HepG2 (cell line): ENCODE measurements around the gene WIPF2. TPM values are rescaled to one million over a fixed set of nuclear protein-coding genes. Genes with fewer than 3 reads are reported as not detected.

Source experiments
- BORCS8-MEF2B ChIP-seq: sonication (generic); formaldehyde crosslinking; IDR thresholded peaks from 2 replicates; pipeline ENCODE4 v1.8.0; 2022; ENCODE audit warnings: mild to moderate bottlenecking, missing genetic modification reagents
- CENPT ChIP-seq: sonication (generic); formaldehyde crosslinking; IDR thresholded peaks from 2 replicates; pipeline ENCODE4 v1.8.0; 2022; ENCODE audit warnings: low read depth, mild to moderate bottlenecking, moderate library complexity, missing genetic modification reagents
- DMAP1 ChIP-seq: IDR thresholded peaks from 2 replicates; pipeline ENCODE4 v1.6.1; 2016
- EEA1 ChIP-seq: sonication (generic); formaldehyde crosslinking; IDR thresholded peaks from 2 replicates; pipeline ENCODE4 v1.5.1; 2020; ENCODE audit warnings: mild to moderate bottlenecking, missing genetic modification reagents, borderline replicate concordance
- HNF4G ChIP-seq, 2 experiments: sonication (generic) in 1 of 2; formaldehyde crosslinking in 1 of 2; IDR thresholded peaks; 2 replicates each; pipeline versions ENCODE4 v1.4.0 to v1.6.1; 2011 to 2020; ENCODE audit warnings: borderline replicate concordance in 2 of 2, low read depth in 2 of 2, mild to moderate bottlenecking in 2 of 2, low read length in 1 of 2, missing genetic modification reagents in 1 of 2, moderate library complexity in 1 of 2
- HOXD1 ChIP-seq: sonication (generic); formaldehyde crosslinking; IDR thresholded peaks from 2 replicates; pipeline ENCODE4 v1.5.0; 2020; ENCODE audit warnings: missing genetic modification reagents
- KMT2A ChIP-seq: sonication (generic); formaldehyde crosslinking; IDR thresholded peaks from 2 replicates; pipeline ENCODE4 v1.4.0; 2020; ENCODE audit warnings: missing genetic modification reagents
- NR1H2 ChIP-seq: sonication (generic); formaldehyde crosslinking; IDR thresholded peaks from 2 replicates; pipeline ENCODE4 v1.8.1; 2022; ENCODE audit warnings: low read depth, missing genetic modification reagents, borderline replicate concordance
- NR2F1 ChIP-seq, 2 experiments: fragments of 450-650 bp in 1 of 2; formaldehyde crosslinking in 1 of 2; IDR thresholded peaks; 2 replicates each; pipeline versions ENCODE4 v1.5.0 to v1.6.1; 2016 to 2020; ENCODE audit warnings: mild to moderate bottlenecking in 1 of 2, missing compliant biosample characterization in 1 of 2, missing genetic modification reagents in 1 of 2, moderate library complexity in 1 of 2
- RXRA ChIP-seq: sonication (generic); formaldehyde crosslinking; IDR thresholded peaks from 2 replicates; pipeline ENCODE4 v1.5.1; 2020; ENCODE audit warnings: missing genetic modification reagents
- SALL2 ChIP-seq: sonication (generic); formaldehyde crosslinking; IDR thresholded peaks from 2 replicates; pipeline ENCODE4 v1.8.1; 2023; ENCODE audit warnings: mild to moderate bottlenecking, missing genetic modification reagents, inconsistent platforms
- SNAI1 ChIP-seq: sonication (generic); formaldehyde crosslinking; IDR thresholded peaks from 2 replicates; pipeline ENCODE4 v1.5.0; 2020; ENCODE audit warnings: mild to moderate bottlenecking, missing genetic modification reagents, borderline replicate concordance
- SRSF4 ChIP-seq: fragments of 200-400 bp; formaldehyde crosslinking; IDR thresholded peaks from one replicate; pipeline ENCODE4 v1.6.1; 2018; ENCODE audit warnings: mild to moderate bottlenecking, low read depth, low read length, moderate library complexity; ENCODE audit not compliant: poor library complexity, severe bottlenecking
- TCF7L2 ChIP-seq: IDR thresholded peaks from 2 replicates; pipeline ENCODE4 v1.6.1; 2011; ENCODE audit warnings: mild to moderate bottlenecking, low read depth, low read length, moderate library complexity
- ZBTB25 ChIP-seq: IDR thresholded peaks from 2 replicates; pipeline ENCODE4 v1.6.1; 2018; ENCODE audit warnings: missing genetic modification reagents
- ZBTB38 ChIP-seq: sonication (generic); formaldehyde crosslinking; IDR thresholded peaks from 2 replicates; pipeline ENCODE4 v1.5.1; 2020; ENCODE audit warnings: mild to moderate bottlenecking, missing genetic modification reagents
- ZKSCAN8 ChIP-seq: IDR thresholded peaks from 2 replicates; pipeline ENCODE4 v1.6.1; 2016; ENCODE audit warnings: borderline replicate concordance, missing genetic modification reagents, missing compliant biosample characterization
- ZNF256 ChIP-seq: sonication (generic); formaldehyde crosslinking; conservative IDR thresholded peaks from 2 replicates; pipeline ENCODE4 v1.4.0; 2020; ENCODE audit warnings: missing genetic modification reagents
- ZNF264 ChIP-seq: sonication (generic); formaldehyde crosslinking; IDR thresholded peaks from 2 replicates; pipeline ENCODE4 v1.4.0; 2020; ENCODE audit warnings: missing genetic modification reagents
- ZNF446 ChIP-seq: sonication (generic); formaldehyde crosslinking; IDR thresholded peaks from 2 replicates; pipeline ENCODE4 v1.5.0; 2020; ENCODE audit warnings: mild to moderate bottlenecking, missing genetic modification reagents
- ZNF761 ChIP-seq: sonication (generic); formaldehyde crosslinking; conservative IDR thresholded peaks from 2 replicates; pipeline ENCODE4 v1.4.0; 2020; ENCODE audit warnings: mild to moderate bottlenecking, missing genetic modification reagents
- polyA plus RNA-seq, 8 experiments: library from polyadenylated mRNA; depleted of rRNA in 3 of 8; stranded (reverse) in 7 of 8; unstranded in 1 of 8; fragments of >200 nt; fragmentation: Illumina TruSeq in 4 of 8; extraction: Trizol in 4 of 8; gene quantifications; 2 replicates each; pipeline versions ENCODE4 v1.2.1 to v1.2.3, GENCODE V29; 2011 to 2016; ENCODE audit warnings: low read depth in 4 of 8, missing spikeins in 1 of 8, mixed read lengths in 1 of 8; ENCODE audit not compliant: insufficient read depth in 1 of 8
- total RNA-seq, 5 experiments: library from RNA; depleted of rRNA; stranded (reverse); fragments of >200 nt; fragmentation: Illumina TruSeq; extraction: Trizol; gene quantifications; 2 replicates each; pipeline ENCODE4 v1.2.3, GENCODE V29; 2016; ENCODE audit warnings: low read depth in 1 of 5
- TF ChIP-seq, protein P1 (sequence below): sonication (generic); IDR thresholded peaks from 2 replicates; pipeline ENCODE4 v1.6.1; 2016; ENCODE audit warnings: low read depth, borderline replicate concordance
- TF ChIP-seq, protein P2 (sequence below): sonication (generic); formaldehyde crosslinking; conservative IDR thresholded peaks from 2 replicates; pipeline ENCODE4 v1.4.0; 2020; ENCODE audit warnings: missing genetic modification reagents

The WIPF2 gene
- total and polyA plus RNA-seq, 2 of the 13 experiments (the other 11 are each of a cell fraction or from before 2014, with no cell fraction given) = 7.2 to 10.8 TPM

GRCh38 chr17:40316571-40317344, 97.7 kb downstream of the WIPF2 start (continued):
- TF ChIP-seq ZNF256 (CRISPR knock-in tag) = no peak
- TF ChIP-seq, protein P1, sequence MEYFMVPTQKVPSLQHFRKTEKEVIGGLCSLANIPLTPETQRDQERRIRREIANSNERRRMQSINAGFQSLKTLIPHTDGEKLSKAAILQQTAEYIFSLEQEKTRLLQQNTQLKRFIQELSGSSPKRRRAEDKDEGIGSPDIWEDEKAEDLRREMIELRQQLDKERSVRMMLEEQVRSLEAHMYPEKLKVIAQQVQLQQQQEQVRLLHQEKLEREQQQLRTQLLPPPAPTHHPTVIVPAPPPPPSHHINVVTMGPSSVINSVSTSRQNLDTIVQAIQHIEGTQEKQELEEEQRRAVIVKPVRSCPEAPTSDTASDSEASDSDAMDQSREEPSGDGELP = peak; percentile 82; the same call in 1 of the 2 replicates
- 0 out of 2 replicates have a peak, but pooled peaks have one; percentile 37 for TF ChIP-seq SNAI1 (CRISPR knock-in tag)
- TF ChIP-seq NR1H2 (CRISPR knock-in tag) = no peak
- TF ChIP-seq KMT2A (CRISPR knock-in tag) = peak; percentile 64; the same call in 1 of the 2 replicates
- peak; percentile 67; the same call in 1 of the 2 replicates for TF ChIP-seq RXRA
- TF ChIP-seq ZNF761 (CRISPR knock-in tag) = peak; percentile 51; the same call in 1 of the 2 replicates
- TF ChIP-seq BORCS8-MEF2B (CRISPR knock-in tag) = no peak
- no peak for TF ChIP-seq SRSF4
- no peak for TF ChIP-seq ZBTB38 (CRISPR knock-in tag)
- TF ChIP-seq ZNF264 (CRISPR knock-in tag) = peak; percentile 71; the same call in 1 of the 2 replicates
- no peak for TF ChIP-seq CENPT
- no peak for TF ChIP-seq NR2F1 (CRISPR knock-in tag; IDR thresholded peaks at IDR 0.05)
- peak; percentile 64; the same call in 1 of the 2 replicates for TF ChIP-seq DMAP1
- peak; percentile 43; the same call in 1 of the 2 replicates for TF ChIP-seq ZNF446 (CRISPR knock-in tag)
- no peak for TF ChIP-seq ZKSCAN8 (CRISPR knock-in tag)
- TF ChIP-seq HOXD1 = peak; percentile 85
- peak; percentile 43; the same call in 1 of the 2 replicates for TF ChIP-seq HNF4G (IDR thresholded peaks at IDR 0.05; ENCODE audit: borderline replicate concordance, low read depth, low read length)
- TF ChIP-seq HNF4G (CRISPR knock-in tag; IDR thresholded peaks at IDR 0.05; ENCODE audit: borderline replicate concordance, low read depth) = no peak
- no peak for TF ChIP-seq TCF7L2
- TF ChIP-seq ZBTB25 (CRISPR knock-in tag) = peak; percentile 57; the same call in 1 of the 2 replicates
- TF ChIP-seq EEA1 (CRISPR knock-in tag) = no peak
- peak; percentile 32; the same call in 1 of the 2 replicates for TF ChIP-seq SALL2
- TF ChIP-seq, protein P2, sequence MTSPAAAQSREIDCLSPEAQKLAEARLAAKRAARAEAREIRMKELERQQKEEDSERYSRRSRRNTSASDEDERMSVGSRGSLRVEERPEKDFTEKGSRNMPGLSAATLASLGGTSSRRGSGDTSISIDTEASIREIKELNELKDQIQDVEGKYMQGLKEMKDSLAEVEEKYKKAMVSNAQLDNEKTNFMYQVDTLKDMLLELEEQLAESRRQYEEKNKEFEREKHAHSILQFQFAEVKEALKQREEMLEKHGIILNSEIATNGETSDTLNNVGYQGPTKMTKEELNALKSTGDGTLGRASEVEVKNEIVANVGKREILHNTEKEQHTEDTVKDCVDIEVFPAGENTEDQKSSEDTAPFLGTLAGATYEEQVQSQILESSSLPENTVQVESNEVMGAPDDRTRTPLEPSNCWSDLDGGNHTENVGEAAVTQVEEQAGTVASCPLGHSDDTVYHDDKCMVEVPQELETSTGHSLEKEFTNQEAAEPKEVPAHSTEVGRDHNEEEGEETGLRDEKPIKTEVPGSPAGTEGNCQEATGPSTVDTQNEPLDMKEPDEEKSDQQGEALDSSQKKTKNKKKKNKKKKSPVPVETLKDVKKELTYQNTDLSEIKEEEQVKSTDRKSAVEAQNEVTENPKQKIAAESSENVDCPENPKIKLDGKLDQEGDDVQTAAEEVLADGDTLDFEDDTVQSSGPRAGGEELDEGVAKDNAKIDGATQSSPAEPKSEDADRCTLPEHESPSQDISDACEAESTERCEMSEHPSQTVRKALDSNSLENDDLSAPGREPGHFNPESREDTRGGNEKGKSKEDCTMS (CRISPR knock-in tag) = no peak
